GM18861 (cell line): ENCODE measurements around the gene PXN.

Source experiments
- ATAC-seq: cut with Tn5 transposase; IDR thresholded peaks from one replicate; pipeline ENCODE4 v1.9.1; 2021; ENCODE audit not compliant: unreplicated experiment

The PXN gene

GRCh38 chr12:120180975-120181374 lies 84.6 kb downstream of the PXN start:
- ATAC-seq: no peak

DNA sequence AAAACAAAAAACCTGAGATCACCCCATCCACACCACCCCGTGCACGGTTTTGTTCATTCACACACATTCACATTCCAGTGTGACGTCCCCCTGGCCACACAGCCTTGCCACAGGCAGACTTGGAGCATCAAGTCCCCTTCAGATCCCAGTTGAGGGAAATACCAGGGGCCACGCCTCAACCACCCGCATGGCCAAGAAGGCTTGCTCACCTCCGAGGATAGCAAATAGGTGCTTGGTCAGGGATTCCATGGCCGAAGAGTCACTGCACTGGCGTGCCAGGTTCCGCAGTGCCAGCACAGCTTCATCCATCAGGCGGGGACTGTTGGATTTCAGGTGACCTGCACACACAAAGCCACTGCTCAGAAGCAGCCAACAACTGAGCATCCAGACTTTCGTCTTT lies 90.0 kb downstream of the PXN start:
- ATAC-seq: no peak

DNA sequence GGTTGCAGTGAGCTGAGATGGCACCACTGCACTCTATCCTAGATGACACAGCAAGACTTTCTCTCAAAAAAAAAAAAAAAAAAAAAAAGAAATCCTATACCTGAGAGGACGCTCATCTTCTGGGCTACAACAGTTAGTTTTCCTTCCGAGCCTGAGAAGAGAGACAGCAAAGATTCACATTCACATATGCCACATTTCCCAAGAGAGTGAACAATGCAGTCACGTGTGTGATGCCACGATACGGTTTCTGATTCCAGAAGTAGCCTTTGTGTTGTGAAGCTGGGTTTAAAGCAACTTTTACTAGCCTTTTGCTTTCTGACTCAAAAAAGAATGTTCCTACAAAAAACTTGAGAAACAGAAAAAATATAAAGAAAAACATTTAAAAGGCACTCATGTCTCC lies 90.5 kb downstream of the PXN start:
- no peak for ATAC-seq

DNA sequence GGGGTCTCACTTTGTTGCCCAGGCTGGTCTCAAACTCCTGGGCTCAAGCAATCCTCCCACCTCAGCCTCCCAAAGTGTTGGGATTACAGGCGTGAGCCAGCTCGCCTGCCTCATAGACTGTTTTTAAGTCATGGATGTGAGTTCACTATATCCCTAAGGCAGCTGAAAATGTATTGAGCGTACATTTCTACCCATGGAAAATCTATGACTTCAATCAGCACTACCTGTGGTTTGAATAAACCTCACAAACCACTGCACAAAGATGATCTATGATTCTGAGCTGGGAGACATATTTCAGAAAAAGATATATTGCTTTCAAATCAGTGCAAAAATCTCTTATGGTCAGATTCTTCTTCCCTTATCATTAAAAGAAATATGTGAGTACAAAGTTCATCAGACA lies 93.5 kb downstream of the PXN start:
- ATAC-seq: no peak

- ATAC-seq: no peak
Measured at GRCh38 chr12:120170631-120171030, 94.9 kb downstream of the PXN start.

DNA sequence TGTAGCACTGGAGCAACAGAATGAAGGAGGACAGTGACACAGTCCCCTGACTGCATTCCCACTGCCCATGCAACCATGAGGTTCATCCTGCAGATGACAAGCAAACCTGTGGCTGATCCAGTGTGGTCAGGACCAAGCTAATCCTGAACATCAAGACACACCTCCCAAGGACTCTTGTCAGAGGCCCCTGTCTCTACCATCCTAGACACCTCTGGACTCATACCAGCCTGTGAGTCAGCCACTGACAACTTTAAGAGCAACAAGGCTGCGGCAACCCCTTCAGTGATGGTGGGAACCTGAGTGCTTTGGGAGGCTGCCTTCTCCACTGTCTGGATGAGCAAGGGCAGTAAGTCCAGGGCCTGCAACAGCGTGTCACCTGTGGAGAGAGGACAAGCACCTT lies 95.6 kb downstream of the PXN start:
- no peak for ATAC-seq

GRCh38 chr12:120168337-120168736 lies 97.2 kb downstream of the PXN start:
- ATAC-seq: no peak

- ATAC-seq: no peak
Measured at GRCh38 chr12:120167529-120168095, 97.9 kb downstream of the PXN start.

- no peak for ATAC-seq
Measured at GRCh38 chr12:120164293-120164692, 101.2 kb downstream of the PXN start.

- no peak for ATAC-seq
Measured at GRCh38 chr12:120162763-120163162, 102.8 kb downstream of the PXN start.

DNA sequence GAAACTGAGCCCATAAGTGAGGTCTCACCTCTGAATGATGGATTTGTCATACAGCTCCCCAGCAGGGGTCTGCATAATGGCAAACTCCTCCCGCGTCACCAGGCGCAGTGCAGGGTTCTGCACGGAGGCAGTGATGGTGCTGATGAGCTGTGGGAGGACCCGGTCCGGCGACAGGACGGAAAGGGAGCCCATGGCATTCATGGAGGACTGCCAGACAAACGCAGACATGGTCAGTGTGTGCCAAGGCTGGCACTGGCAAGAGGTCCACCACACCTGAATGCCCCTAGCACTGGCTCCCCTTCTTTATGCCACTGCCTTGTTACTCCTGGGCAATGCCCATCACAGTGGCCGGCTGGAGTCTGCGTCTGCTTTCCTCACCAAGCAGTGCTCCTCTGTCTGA lies 103.7 kb downstream of the PXN start:
- ATAC-seq: no peak
